Measurements from ENCODE around the gene LAMTOR4. TPM values are rescaled to one million over a fixed set of nuclear protein-coding genes. Genes with fewer than 3 reads are reported as not detected.
"Not testable (repeated sequence)": the region's sequence is repeated elsewhere in the genome, so short reads cannot be mapped to it uniquely, and the experiment has no call there.

Gene LAMTOR4
- total RNA-seq, 6 experiments from 2014 or later = 35.8 to 66.6 (median 44.9) TPM

GRCh38 chr7:100177045-100178001, 28.6 kb downstream of the LAMTOR4 start, which contains the start of the genes GPC2 and STAG3:
TSS of gene GPC2 (minus strand) at chr7:100177381. CDS start at chr7:100177199, 182 bp downstream.
TSS of gene STAG3 (plus strand) at chr7:100177918. CDS start at chr7:100180557, 2,639 bp downstream.
- H3K27me3 ChIP-seq = no peaks in the 10 kb centered on the region
- intact Hi-C loops (cut with DNase I) = no loop called here
- 4% methylated on average over 38 of the region's 78 CpGs for WGBS (ENCODE audit: insufficient coverage, low coverage, low lambda C conversion rate, missing lambda C conversion rate)
- H3K9me3 ChIP-seq = no peaks in the 10 kb centered on the region
- peak within 1 kb of the TSS; percentile 38 to 56 (median 39) for H3K4me3 ChIP-seq
- H3K4me1 ChIP-seq = no peaks in the 10 kb centered on the region
- H3K36me3 ChIP-seq = no peaks in the 10 kb centered on the region
- ATAC-seq = peak; percentile 97 to 98 (median 98)
- no peak within 1 kb of the TSS for H3K27ac ChIP-seq
- peak; percentile 93 to 96 (median 95) for DNase-seq
- TF ChIP-seq POLR2A (IDR thresholded peaks at IDR 0.05) (no peak), CTCF (IDR thresholded peaks at IDR 0.05) (no peak)

- H3K4me1 ChIP-seq; intact Hi-C loops (cut with DNase I); H3K27me3 ChIP-seq; ATAC-seq; H3K4me3 ChIP-seq; H3K36me3 ChIP-seq; H3K9me3 ChIP-seq; H3K27ac ChIP-seq; DNase-seq: not testable (repeated sequence)
- 82% methylated on average over 2 of the region's 3 CpGs for WGBS (ENCODE audit: insufficient coverage, low coverage, low lambda C conversion rate, missing lambda C conversion rate)
These were observed 31.4 kb downstream of the LAMTOR4 start for GRCh38 chr7:100180084-100180483.

GRCh38 chr7:100182616-100183015, 33.9 kb downstream of the LAMTOR4 start:
- H3K4me1 ChIP-seq; H3K27ac ChIP-seq; H3K27me3 ChIP-seq; H3K4me3 ChIP-seq; ATAC-seq; DNase-seq; H3K9me3 ChIP-seq; H3K36me3 ChIP-seq; intact Hi-C loops (cut with DNase I): not testable (repeated sequence)
- 67% methylated on average over 6 of the region's 6 CpGs for WGBS (ENCODE audit: insufficient coverage, low coverage, low lambda C conversion rate, missing lambda C conversion rate)

- H3K36me3 ChIP-seq; ATAC-seq; H3K9me3 ChIP-seq; DNase-seq; H3K27me3 ChIP-seq; H3K4me1 ChIP-seq; intact Hi-C loops (cut with DNase I); H3K4me3 ChIP-seq; H3K27ac ChIP-seq: not testable (repeated sequence)
- no CpG with 5 or more reads among the region's 6 CpGs for WGBS (ENCODE audit: insufficient coverage, low coverage, low lambda C conversion rate, missing lambda C conversion rate)
These were observed 34.4 kb downstream of the LAMTOR4 start for GRCh38 chr7:100183090-100183489.

- intact Hi-C loops (cut with DNase I) = no loop called here
- ATAC-seq (no peak), DNase-seq (no peak)
- WGBS (ENCODE audit: insufficient coverage, low coverage, low lambda C conversion rate, missing lambda C conversion rate) = 84% methylated on average over 2 of the region's 2 CpGs
- H3K36me3 ChIP-seq = no peaks in the 10 kb centered on the region
- H3K4me3 ChIP-seq = no peak overlapping the region
- H3K4me1 ChIP-seq = no peaks in the 10 kb centered on the region
- H3K9me3 ChIP-seq = no peaks in the 10 kb centered on the region
- TF ChIP-seq CTCF (IDR thresholded peaks at IDR 0.05) (no peak), POLR2A (IDR thresholded peaks at IDR 0.05) (no peak)
- H3K27me3 ChIP-seq = no peaks in the 10 kb centered on the region
- no peak overlapping the region for H3K27ac ChIP-seq
These were observed 37.0 kb downstream of the LAMTOR4 start for GRCh38 chr7:100185726-100186125.

GRCh38 chr7:100189061-100189460, 40.3 kb downstream of the LAMTOR4 start:
- H3K27ac ChIP-seq = no peak overlapping the region
- H3K4me1 ChIP-seq = no peaks in the 10 kb centered on the region
- 60% methylated on average over 3 of the region's 3 CpGs for WGBS (ENCODE audit: insufficient coverage, low coverage, low lambda C conversion rate, missing lambda C conversion rate)
- ATAC-seq = no peak
- no peaks in the 10 kb centered on the region for H3K9me3 ChIP-seq
- H3K27me3 ChIP-seq = no peaks in the 10 kb centered on the region
- no peaks in the 10 kb centered on the region for H3K36me3 ChIP-seq
- intact Hi-C loops (cut with DNase I) = no loop called here
- no peak for TF ChIP-seq CTCF (IDR thresholded peaks at IDR 0.05)
- TF ChIP-seq POLR2A (IDR thresholded peaks at IDR 0.05) = no peak
- DNase-seq = no peak
- H3K4me3 ChIP-seq = no peak overlapping the region
